Neuronal stem cell (in vitro differentiated cells): ENCODE measurements around the gene CFAP43.

ENCODE experiments used
- DNase-seq: peaks from one replicate; pipeline ENCODE4 v3.0.0-alpha.2; 2013; ENCODE audit warnings: low spot score
- H2AFZ ChIP-seq: one replicate; pipeline ENCODE4 v1.6.1; 2013; ENCODE audit warnings: mild to moderate bottlenecking, low read length, inconsistent platforms
- H2AK5ac ChIP-seq: 2 replicates; pipeline ENCODE4 v1.6.1; 2013; ENCODE audit warnings: low read depth, mild to moderate bottlenecking, inconsistent platforms, low read length, moderate library complexity, mixed read lengths
- H2BK120ac ChIP-seq: 2 replicates; pipeline ENCODE4 v1.6.1; 2013; ENCODE audit warnings: low read depth, mild to moderate bottlenecking, inconsistent platforms, low read length, moderate library complexity, mixed read lengths
- H2BK12ac ChIP-seq: one replicate; pipeline ENCODE4 v1.6.1; 2013; ENCODE audit warnings: low read length, inconsistent platforms
- H2BK15ac ChIP-seq: 2 replicates; pipeline ENCODE4 v1.6.1; 2013; ENCODE audit warnings: mild to moderate bottlenecking, low read length, inconsistent platforms, mixed read lengths
- H2BK5ac ChIP-seq: one replicate; pipeline ENCODE4 v1.6.1; 2013; ENCODE audit warnings: inconsistent platforms, mild to moderate bottlenecking, low read length, moderate library complexity
- H3K14ac ChIP-seq: one replicate; pipeline ENCODE4 v1.6.1; 2013; ENCODE audit warnings: low read length, inconsistent platforms
- H3K18ac ChIP-seq: 2 replicates; pipeline ENCODE4 v1.6.1; 2013; ENCODE audit warnings: low read length, inconsistent platforms
- H3K23ac ChIP-seq: 2 replicates; pipeline ENCODE4 v1.6.1; 2013; ENCODE audit warnings: low read depth, mild to moderate bottlenecking, mixed read lengths, low read length, inconsistent platforms; ENCODE audit not compliant: poor library complexity
- H3K27ac ChIP-seq: replicated peaks from 3 replicates; pipeline ENCODE4 v1.5.1; 2013; ENCODE audit warnings: low read length, inconsistent platforms
- H3K27me3 ChIP-seq, 3 experiments: 2 replicates each; pipeline ENCODE4 v1.6.1; 2013; ENCODE audit warnings: low read length in 3 of 3, mild to moderate bottlenecking in 2 of 3, inconsistent platforms in 1 of 3, low read depth in 1 of 3, mixed read lengths in 1 of 3, moderate library complexity in 1 of 3; ENCODE audit not compliant: control insufficient read depth in 3 of 3, insufficient read depth in 3 of 3
- H3K36me3 ChIP-seq, 2 donors: replicated peaks in 1 of 2; 2 replicates each; pipeline ENCODE4 v1.6.1; 2013; ENCODE audit warnings: low read length in 2 of 2; ENCODE audit not compliant: control insufficient read depth in 2 of 2, insufficient read depth in 2 of 2
- H3K4ac ChIP-seq: 2 replicates; pipeline ENCODE4 v1.6.1; 2013; ENCODE audit warnings: inconsistent platforms, mild to moderate bottlenecking, low read length, moderate library complexity
- H3K4me1 ChIP-seq, 2 donors: 1 replicate in 1 of 2; 2 replicates in 1 of 2; pipeline ENCODE4 v1.6.1; 2013; ENCODE audit warnings: low read length in 2 of 2, low read depth in 1 of 2; ENCODE audit not compliant: control insufficient read depth in 2 of 2, insufficient read depth in 1 of 2
- H3K4me2 ChIP-seq: one replicate; pipeline ENCODE4 v1.6.1; 2013; ENCODE audit warnings: mild to moderate bottlenecking, low read length, inconsistent platforms; ENCODE audit not compliant: insufficient read depth, poor library complexity, severe bottlenecking
- H3K4me3 ChIP-seq, 2 donors: 2 replicates each; pipeline ENCODE4 v1.5.1; 2013; ENCODE audit warnings: low read length in 2 of 2, mild to moderate bottlenecking in 2 of 2, inconsistent platforms in 1 of 2, moderate library complexity in 1 of 2
- H3K79me1 ChIP-seq: one replicate; pipeline ENCODE4 v1.6.1; 2013; ENCODE audit warnings: low read depth, mild to moderate bottlenecking, inconsistent platforms, low read length, moderate library complexity
- H3K9ac ChIP-seq: one replicate; pipeline ENCODE4 v1.6.1; 2013; ENCODE audit warnings: mild to moderate bottlenecking, low read depth, low read length, inconsistent platforms; ENCODE audit not compliant: poor library complexity
- H3K9me3 ChIP-seq, 2 donors: replicated peaks in 1 of 2; 2 replicates each; pipeline versions ENCODE3 to v1.6.1; 2013; ENCODE audit warnings: low read length in 2 of 2, mild to moderate bottlenecking in 2 of 2, inconsistent platforms in 1 of 2, low read depth in 1 of 2, mixed read lengths in 1 of 2, moderate library complexity in 1 of 2; ENCODE audit not compliant: control insufficient read depth in 2 of 2, insufficient read depth in 1 of 2
- H4K8ac ChIP-seq: one replicate; pipeline ENCODE4 v1.6.1; 2013; ENCODE audit warnings: low read depth, mild to moderate bottlenecking, inconsistent platforms, low read length, moderate library complexity
- H4K91ac ChIP-seq: one replicate; pipeline ENCODE4 v1.6.1; 2013; ENCODE audit warnings: low read length, low read depth, mild to moderate bottlenecking, inconsistent platforms; ENCODE audit not compliant: poor library complexity
- WGBS, 2 donors: extraction: QIAGEN DNeasy Blood & Tissue Kit; methylation state at CpG; one replicate each; pipeline ENCODE4 v1.1.7; 2013; ENCODE audit warnings: missing lambda C conversion rate in 2 of 2, mixed read lengths in 1 of 2; ENCODE audit not compliant: insufficient read length in 2 of 2, insufficient replicate concordance in 1 of 2; ENCODE audit errors: extremely low coverage in 2 of 2; 5-methylcytosine and 5-hydroxymethylcytosine counted together

CFAP43 gene

GRCh38 chr10:104220522-104220921 is 11.6 kb downstream of the CFAP43 start:
- Histone ChIP-seq H3K79me1 (no peaks in the 10 kb centered on the region), H3K14ac (no peak overlapping the region), H3K27ac (no peak overlapping the region), H3K27me3 (no peaks in the 10 kb centered on the region), H3K4me1 (no peaks in the 10 kb centered on the region), H2BK12ac (no peak overlapping the region), H3K18ac (no peak overlapping the region), H2AFZ (no peak overlapping the region), H3K9ac (no peak overlapping the region), H3K4me3 (no peak overlapping the region), H4K8ac (no peak overlapping the region), H3K23ac (no peak overlapping the region), H4K91ac (no peak overlapping the region), H2BK5ac (no peak overlapping the region), H3K4ac (no peak overlapping the region), H3K4me2 (no peak overlapping the region), H2BK120ac (no peak overlapping the region), H3K9me3 (peaks cover 0 to 5% of the 10 kb centered on the region in 2 donors), H2AK5ac (no peak overlapping the region), H3K36me3 (no peaks in the 10 kb centered on the region), H2BK15ac (no peak overlapping the region)
- no peak for DNase-seq
- WGBS, 2 donors: no CpG with 5 or more reads among the region's 2 CpGs

- H2BK120ac ChIP-seq: no peak overlapping the region
- H2BK15ac ChIP-seq: no peak overlapping the region
These were observed 13.4 kb downstream of the CFAP43 start for GRCh38 chr10:104218751-104219150.

GRCh38 chr10:104216631-104217030 is 15.5 kb downstream of the CFAP43 start:
- H2BK120ac ChIP-seq: no peak overlapping the region
- H3K23ac ChIP-seq: no peak overlapping the region
- H4K91ac ChIP-seq: no peak overlapping the region
- H2BK5ac ChIP-seq: no peak overlapping the region
- H3K18ac ChIP-seq: no peak overlapping the region
- H3K36me3 ChIP-seq: no peaks in the 10 kb centered on the region
- H3K4me3 ChIP-seq: no peak overlapping the region
- H2BK12ac ChIP-seq: no peak overlapping the region
- no peaks in the 10 kb centered on the region for H3K4me1 ChIP-seq
- no peak overlapping the region for H3K14ac ChIP-seq
- H3K27me3 ChIP-seq: no peaks in the 10 kb centered on the region
- no peak overlapping the region for H2AFZ ChIP-seq
- H3K4me2 ChIP-seq: no peak overlapping the region
- H2BK15ac ChIP-seq: no peak overlapping the region
- no peak overlapping the region for H3K4ac ChIP-seq
- H3K9me3 ChIP-seq: peaks cover 0 to 5% of the 10 kb centered on the region in 2 donors
- DNase-seq: no peak
- H3K9ac ChIP-seq: no peak overlapping the region
- WGBS, 2 donors: no CpG with 5 or more reads among the region's 3 CpGs
- no peaks in the 10 kb centered on the region for H3K79me1 ChIP-seq
- no peak overlapping the region for H4K8ac ChIP-seq
- H3K27ac ChIP-seq: no peak overlapping the region
- H2AK5ac ChIP-seq: no peak overlapping the region

More at GRCh38 chr10:104218751-104219150, 13.4 kb downstream of the CFAP43 start:
- H3K4me1 ChIP-seq: no peaks in the 10 kb centered on the region
- no peak for DNase-seq
- no peak overlapping the region for H2BK12ac ChIP-seq
- H2AK5ac ChIP-seq: no peak overlapping the region
- no peak overlapping the region for H3K9ac ChIP-seq
- no peak overlapping the region for H4K8ac ChIP-seq
- no CpG with 5 or more reads among the region's 7 CpGs for WGBS, 2 donors
- H3K27me3 ChIP-seq: no peaks in the 10 kb centered on the region
- H3K27ac ChIP-seq: no peak overlapping the region
- H2BK5ac ChIP-seq: no peak overlapping the region
- H3K14ac ChIP-seq: no peak overlapping the region
- H2AFZ ChIP-seq: no peak overlapping the region
- H3K4me3 ChIP-seq: no peak overlapping the region
- no peak overlapping the region for H3K18ac ChIP-seq
- no peaks in the 10 kb centered on the region for H3K36me3 ChIP-seq
- no peak overlapping the region for H3K4me2 ChIP-seq
- no peak overlapping the region for H3K23ac ChIP-seq
- H3K79me1 ChIP-seq: no peaks in the 10 kb centered on the region
- no peak overlapping the region for H4K91ac ChIP-seq
- peaks cover 0 to 5% of the 10 kb centered on the region in 2 donors for H3K9me3 ChIP-seq
- H3K4ac ChIP-seq: no peak overlapping the region

- H4K8ac ChIP-seq: no peak overlapping the region
- no peaks in the 10 kb centered on the region for H3K9me3 ChIP-seq
- H3K14ac ChIP-seq: no peak overlapping the region
- H3K27ac ChIP-seq: no peak overlapping the region
- no peak overlapping the region for H4K91ac ChIP-seq
- H3K36me3 ChIP-seq: no peaks in the 10 kb centered on the region
- H2BK12ac ChIP-seq: no peak overlapping the region
- no peak overlapping the region for H3K23ac ChIP-seq
- H2BK15ac ChIP-seq: no peak overlapping the region
- no peaks in the 10 kb centered on the region for H3K79me1 ChIP-seq
- H2BK120ac ChIP-seq: no peak overlapping the region
- peak overlapping the region; percentile 61 for H2AFZ ChIP-seq
- H3K4ac ChIP-seq: no peak overlapping the region
- H3K18ac ChIP-seq: no peak overlapping the region
- H3K9ac ChIP-seq: no peak overlapping the region
- H3K4me1 ChIP-seq: no peaks in the 10 kb centered on the region
- no peak overlapping the region for H2AK5ac ChIP-seq
- H2BK5ac ChIP-seq: no peak overlapping the region
- H3K4me3 ChIP-seq: no peak overlapping the region
- no peaks in the 10 kb centered on the region for H3K27me3 ChIP-seq
- WGBS, 2 donors: no CpG with 5 or more reads among the region's 2 CpGs
- DNase-seq: peak; percentile 17
- H3K4me2 ChIP-seq: no peak overlapping the region
These were observed 22.5 kb downstream of the CFAP43 start for GRCh38 chr10:104209575-104210198.
